GM23248 (cell line): ENCODE measurements around the gene PCSK4.

Experiments
- EZH2 ChIP-seq: fragments of 200-600 bp; sonication (generic); IDR thresholded peaks from 2 replicates; pipeline ENCODE4 v1.6.1; 2018; ENCODE audit warnings: antibody characterized with exemption, mild to moderate bottlenecking; ENCODE audit not compliant: insufficient read depth, poor library complexity, severe bottlenecking
- EZH2phosphoT487 ChIP-seq: fragments of 200-600 bp; sonication (generic); IDR thresholded peaks from 2 replicates; pipeline ENCODE4 v1.6.1; 2018; ENCODE audit warnings: antibody characterized with exemption, moderate library complexity, mild to moderate bottlenecking, low read depth; ENCODE audit not compliant: insufficient read depth

- TF ChIP-seq EZH2phosphoT487 (no peak), EZH2 (no peak)
Measured at GRCh38 chr19:1481224-1481892, 8.8 kb downstream of the PCSK4 start.
